SK-N-SH treated with all-trans-retinoic acid at 6 μM for 48 hours (cell line): ENCODE measurements around the gene RAMP2.

Experiments used
- ARNTL ChIP-seq: fragments of 450-650 bp; formaldehyde crosslinking; IDR thresholded peaks from 2 replicates; pipeline ENCODE4 v1.5.0; 2020; ENCODE audit warnings: low read depth, mild to moderate bottlenecking, moderate library complexity, borderline replicate concordance
- BACH2 ChIP-seq: fragments of 250-450 bp; sonication (Bioruptor Pico); IDR thresholded peaks from 2 replicates; pipeline ENCODE4 v1.9.0; 2021; ENCODE audit warnings: mild to moderate bottlenecking, borderline replicate concordance
- CREB5 ChIP-seq: fragments of 250-450 bp; sonication (Bioruptor Pico); IDR thresholded peaks from 2 replicates; pipeline ENCODE4 v1.5.1; 2020; ENCODE audit warnings: low read depth, mild to moderate bottlenecking, moderate library complexity
- ESRRG ChIP-seq: fragments of 250-450 bp; sonication (Bioruptor Pico); IDR thresholded peaks from 2 replicates; pipeline ENCODE4 v1.6.1; 2021; ENCODE audit warnings: mild to moderate bottlenecking
- ISL1 ChIP-seq: fragments of 250-450 bp; sonication (Bioruptor Pico); IDR thresholded peaks from 2 replicates; pipeline ENCODE4 v2.1.2; 2022; ENCODE audit warnings: mild to moderate bottlenecking, moderate library complexity
- PATZ1 ChIP-seq: fragments of 250-450 bp; sonication (Bioruptor Pico); IDR thresholded peaks from 2 replicates; pipeline ENCODE4 v1.8.0; 2020; ENCODE audit warnings: mild to moderate bottlenecking, moderate library complexity, borderline replicate concordance
- POU6F1 ChIP-seq: fragments of 250-450 bp; sonication (Bioruptor Pico); IDR thresholded peaks from 2 replicates; pipeline ENCODE4 v1.8.0; 2021; ENCODE audit warnings: low read depth, mild to moderate bottlenecking, moderate library complexity, borderline replicate concordance
- RARB ChIP-seq: fragments of 250-450 bp; sonication (Bioruptor Pico); IDR thresholded peaks from 2 replicates; pipeline ENCODE4 v1.8.0; 2021; ENCODE audit warnings: mild to moderate bottlenecking, moderate library complexity
- SNAI2 ChIP-seq: fragments of 250-450 bp; sonication (Bioruptor Pico); IDR thresholded peaks from 2 replicates; pipeline ENCODE4 v1.5.0; 2020; ENCODE audit warnings: mild to moderate bottlenecking, moderate library complexity
- TOX ChIP-seq: fragments of 250-450 bp; sonication (Bioruptor Pico); IDR thresholded peaks from 2 replicates; pipeline ENCODE4 v1.8.0; 2021; ENCODE audit warnings: mild to moderate bottlenecking, moderate library complexity, borderline replicate concordance
- TSHZ2 ChIP-seq: fragments of 250-450 bp; sonication (Bioruptor Pico); IDR thresholded peaks from 2 replicates; pipeline ENCODE4 v1.5.0; 2020; ENCODE audit warnings: mild to moderate bottlenecking, moderate library complexity
- ZC3H10 ChIP-seq: fragments of 250-450 bp; sonication (Bioruptor Pico); IDR thresholded peaks from 2 replicates; pipeline ENCODE4 v1.5.1; 2021; ENCODE audit warnings: mild to moderate bottlenecking, moderate library complexity
- ZFP3 ChIP-seq: fragments of 250-450 bp; sonication (Bioruptor Pico); IDR thresholded peaks from 2 replicates; pipeline ENCODE4 v1.5.0; 2020; ENCODE audit warnings: mild to moderate bottlenecking, moderate library complexity
- ZFP30 ChIP-seq: fragments of 450-650 bp; formaldehyde crosslinking; IDR thresholded peaks from 2 replicates; pipeline ENCODE4 v1.5.0; 2022; ENCODE audit warnings: mild to moderate bottlenecking, moderate library complexity

GRCh38 chr17:42792545-42792944 is 31.5 kb downstream of the RAMP2 start:
- no peak for TF ChIP-seq ZC3H10 (CRISPR knock-in tag)
- TF ChIP-seq POU6F1 (CRISPR knock-in tag), result no peak
- no peak for TF ChIP-seq PATZ1 (CRISPR knock-in tag)
- TF ChIP-seq SNAI2 (CRISPR knock-in tag), result no peak
- no peak for TF ChIP-seq BACH2 (CRISPR knock-in tag)
- TF ChIP-seq ARNTL (CRISPR knock-in tag), result no peak
- TF ChIP-seq TOX (CRISPR knock-in tag), result no peak
- TF ChIP-seq RARB (CRISPR knock-in tag), result no peak
- no peak for TF ChIP-seq TSHZ2
- TF ChIP-seq ZFP30 (CRISPR knock-in tag), result no peak
- no peak for TF ChIP-seq ZFP3 (CRISPR knock-in tag)
- TF ChIP-seq ISL1 (CRISPR knock-in tag), result no peak
- no peak for TF ChIP-seq ESRRG (CRISPR knock-in tag)
- TF ChIP-seq CREB5 (CRISPR knock-in tag), result no peak
